H1 (cell line): ENCODE measurements around the gene TCEAL4. TPM values are rescaled to one million over a fixed set of nuclear protein-coding genes. Genes with fewer than 3 reads are reported as not detected.

Experiments used
- CREB1 ChIP-seq: IDR thresholded peaks from 2 replicates; pipeline ENCODE4 v1.6.1; 2012; ENCODE audit warnings: inconsistent platforms
- FOSL1 ChIP-seq: IDR thresholded peaks from 2 replicates; pipeline ENCODE4 v1.6.1; 2011; ENCODE audit warnings: mild to moderate bottlenecking, low read depth, low read length, moderate library complexity; ENCODE audit not compliant: insufficient read depth
- KDM1A ChIP-seq: fragments of 200-600, 300-600 bp; sonication (generic); IDR thresholded peaks from 2 replicates; pipeline ENCODE4 v1.7.1; 2016; ENCODE audit warnings: mild to moderate bottlenecking, low read length, borderline replicate concordance
- PHF8 ChIP-seq: fragments of 200-600 bp; sonication (generic); conservative IDR thresholded peaks from 2 replicates; pipeline ENCODE4 v1.7.1; 2012; ENCODE audit warnings: low read depth, mild to moderate bottlenecking, inconsistent platforms, low read length, moderate library complexity
- POLR2A ChIP-seq, 2 experiments: IDR thresholded peaks; 1 replicate in 1 of 2; 2 replicates in 1 of 2; pipeline ENCODE4 v1.6.1; 2011; ENCODE audit warnings: low read depth in 2 of 2, low read length in 2 of 2, mild to moderate bottlenecking in 2 of 2; ENCODE audit errors: control extremely low read depth in 1 of 2
- RBBP5 ChIP-seq: IDR thresholded peaks from 2 replicates; pipeline ENCODE4 v1.7.1; 2012; ENCODE audit warnings: low read depth, mild to moderate bottlenecking, inconsistent platforms, low read length, moderate library complexity, borderline replicate concordance
- SIN3A ChIP-seq, 2 experiments: IDR thresholded peaks in 1 of 2; conservative IDR thresholded peaks in 1 of 2; 2 replicates each; pipeline ENCODE4 v1.6.1; 2011 to 2012; ENCODE audit warnings: low read length in 2 of 2, improper control_type of control experiment in 1 of 2, low read depth in 1 of 2, mild to moderate bottlenecking in 1 of 2
- TAF1 ChIP-seq: IDR thresholded peaks from 2 replicates; pipeline ENCODE4 v1.6.1; 2011; ENCODE audit warnings: mild to moderate bottlenecking, low read depth, low read length
- polyA plus RNA-seq, 7 experiments: library from polyadenylated mRNA; depleted of rRNA in 3 of 7; stranded (reverse) in 5 of 7; unstranded in 2 of 7; fragments of >200 nt in 5 of 7; fragments of 200-250 nt in 2 of 7; gene quantifications; 1 replicate in 5 of 7; 2 replicates in 1 of 7; 4 replicates in 1 of 7; pipeline versions ENCODE4 v1.2.1 to v1.2.3, GENCODE V29; 2011 to 2013; ENCODE audit warnings: missing spikeins in 2 of 7, mixed read lengths in 2 of 7
- total RNA-seq: library from RNA; stranded (reverse); fragmentation: NEBNext Ultra II Directional; extraction: Animal tissue kit (Norgen Biotek cat#: 25700); gene quantifications from 2 replicates; pipeline ENCODE4 v1.2.1, GENCODE V29; 2021
- TF ChIP-seq, protein P1 (sequence below): IDR thresholded peaks from 2 replicates; pipeline ENCODE4 v1.6.1; 2012; ENCODE audit warnings: inconsistent platforms
- TF ChIP-seq, protein P2 (sequence below): IDR thresholded peaks from 2 replicates; pipeline ENCODE4 v1.6.1; 2011; ENCODE audit warnings: low read length, improper control_type of control experiment

Gene TCEAL4
- total and polyA plus RNA-seq, 2 of the 8 experiments (the other 6 are each of a cell fraction or from before 2014, with no cell fraction given): 10.1 to 53.0 TPM

DNA sequence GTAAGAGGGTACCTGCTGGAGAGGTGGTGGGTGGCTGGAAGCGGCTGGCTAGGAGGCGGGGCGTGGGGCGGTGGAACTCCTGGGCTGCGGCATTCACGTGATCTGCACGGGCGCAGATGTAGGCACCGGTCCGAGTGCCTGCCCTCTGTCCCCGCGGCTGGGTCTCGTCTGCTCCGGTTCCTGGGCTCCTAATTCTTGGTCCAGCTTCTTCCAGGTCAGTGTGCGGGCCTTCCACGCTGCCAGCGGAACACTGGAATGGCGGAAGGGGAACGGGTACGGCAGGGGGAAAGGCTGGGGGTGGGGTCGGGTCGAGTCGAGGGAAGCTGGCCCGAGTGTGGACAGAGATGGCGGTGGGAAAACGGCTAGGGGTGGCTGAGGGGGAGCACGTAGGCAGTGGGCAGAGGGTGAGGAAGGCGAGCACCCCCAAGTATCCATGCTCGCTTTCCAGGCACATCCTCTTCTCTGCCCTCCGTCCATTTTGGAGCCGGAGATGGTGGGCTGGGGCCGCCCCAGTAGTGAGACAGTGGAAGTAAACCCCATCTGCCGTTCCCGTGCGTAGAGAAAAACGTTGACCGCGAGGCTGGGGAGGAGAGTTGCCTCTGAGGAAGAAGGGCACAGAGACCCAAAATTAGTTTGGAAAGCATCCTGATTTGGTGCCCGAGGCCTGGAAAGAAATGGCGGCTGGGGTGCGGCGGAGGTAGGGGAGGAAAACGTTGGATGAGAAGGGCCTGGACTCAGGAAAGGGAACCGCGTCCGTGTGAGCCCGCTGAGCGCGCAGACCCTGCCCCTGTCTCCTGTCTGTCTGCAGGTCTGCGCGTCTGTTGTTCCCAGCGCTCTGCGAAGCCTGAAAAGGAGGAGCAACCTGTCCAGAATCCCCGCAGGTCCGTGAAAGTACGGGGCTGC is at the start of gene TCEAL4 (continued):
- no peak for TF ChIP-seq CREB1
- peak; percentile 62 for TF ChIP-seq PHF8
- TF ChIP-seq TAF1: peak; percentile 57; the same call in 1 of the 2 replicates
- TF ChIP-seq, protein P1, sequence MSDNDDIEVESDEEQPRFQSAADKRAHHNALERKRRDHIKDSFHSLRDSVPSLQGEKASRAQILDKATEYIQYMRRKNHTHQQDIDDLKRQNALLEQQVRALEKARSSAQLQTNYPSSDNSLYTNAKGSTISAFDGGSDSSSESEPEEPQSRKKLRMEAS: peak; percentile 2; the same call in 1 of the 2 replicates
- no peak for TF ChIP-seq FOSL1
- TF ChIP-seq SIN3A (conservative IDR thresholded peaks at IDR 0.05 in 1 of 2, IDR thresholded peaks at IDR 0.05 in 1 of 2; ENCODE audit: low read depth in 1 of 2, low read length in 2 of 2): peak in 1 of 2 experiments; percentile 42; a peak in 1 of 4 replicates
- TF ChIP-seq, protein P2, sequence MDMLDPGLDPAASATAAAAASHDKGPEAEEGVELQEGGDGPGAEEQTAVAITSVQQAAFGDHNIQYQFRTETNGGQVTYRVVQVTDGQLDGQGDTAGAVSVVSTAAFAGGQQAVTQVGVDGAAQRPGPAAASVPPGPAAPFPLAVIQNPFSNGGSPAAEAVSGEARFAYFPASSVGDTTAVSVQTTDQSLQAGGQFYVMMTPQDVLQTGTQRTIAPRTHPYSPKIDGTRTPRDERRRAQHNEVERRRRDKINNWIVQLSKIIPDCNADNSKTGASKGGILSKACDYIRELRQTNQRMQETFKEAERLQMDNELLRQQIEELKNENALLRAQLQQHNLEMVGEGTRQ: no peak
- no peak for TF ChIP-seq RBBP5
- no peak for TF ChIP-seq KDM1A
- peak in 1 of 2 experiments; percentile 69; a peak in 2 of 3 replicates for TF ChIP-seq POLR2A (IDR thresholded peaks at IDR 0.05; ENCODE audit: control extremely low read depth in 1 of 2, low read depth in 2 of 2, low read length in 2 of 2)
